Brain pericyte (primary cell): ENCODE measurements around the gene EOGT.

Source experiments
- DNase-seq: peaks from one replicate; pipeline ENCODE4 v3.0.0-alpha.2; 2012; ENCODE audit warnings: low read depth, low spot score

Gene EOGT

DNA sequence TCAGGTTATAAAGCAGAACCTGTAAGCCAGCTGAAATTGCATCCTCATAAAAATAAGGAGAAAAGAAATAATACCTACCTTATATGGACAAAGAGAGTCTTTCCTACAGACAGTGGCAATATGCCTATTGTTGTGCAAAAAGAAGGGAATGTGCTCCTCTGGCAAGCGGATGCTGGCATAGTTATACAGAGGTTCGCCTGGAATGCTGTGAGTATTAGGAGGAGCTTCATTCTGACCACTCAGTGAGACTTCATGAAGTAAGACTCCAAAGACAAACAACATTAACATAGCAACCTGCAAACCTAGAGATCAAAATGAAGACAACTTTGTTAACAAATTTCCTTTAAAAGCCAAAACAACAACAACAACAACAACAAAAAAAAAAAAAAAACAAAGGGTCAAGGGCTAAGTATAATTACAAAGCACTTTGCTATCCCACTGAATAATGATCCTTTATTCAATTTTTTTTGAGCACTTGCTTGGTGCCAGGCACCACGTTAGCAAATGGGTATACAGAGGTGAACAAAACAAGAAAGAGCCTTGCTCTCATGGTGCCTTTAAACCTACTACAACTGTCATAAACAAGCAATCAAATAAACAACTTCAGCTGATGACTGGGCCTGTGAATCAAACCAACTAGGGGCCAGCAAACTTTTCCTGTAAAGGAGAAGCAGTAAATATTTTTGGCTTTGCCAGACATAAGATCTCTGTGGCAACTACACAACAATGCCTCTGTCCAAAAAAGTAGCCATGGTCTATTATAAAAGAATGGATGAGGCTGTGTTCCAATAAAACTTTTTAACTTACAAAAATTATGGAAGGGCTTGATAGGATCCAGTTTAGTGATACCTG lies 3.7 kb downstream of the EOGT start:
- DNase-seq = no peak

DNA sequence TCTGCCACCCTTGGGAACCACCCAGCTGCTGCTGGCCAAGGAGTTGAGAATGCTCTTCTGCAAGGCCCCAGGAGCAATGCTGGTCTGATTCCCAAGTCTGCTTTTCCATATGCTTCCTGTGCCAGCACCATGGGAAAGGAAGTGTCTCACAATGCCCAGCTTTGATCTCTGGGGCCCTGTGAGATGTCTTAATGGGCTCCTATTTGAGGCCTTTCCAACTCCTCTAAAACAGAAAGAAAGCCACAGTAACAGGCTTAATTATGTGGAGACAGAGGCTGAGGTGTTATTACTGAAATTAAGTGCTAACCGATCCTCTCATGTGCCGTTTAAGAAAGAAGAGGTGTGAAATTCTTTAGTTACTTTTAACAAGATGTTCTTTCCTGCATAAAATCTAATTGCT lies 4.5 kb downstream of the EOGT start:
- no peak for DNase-seq

DNA sequence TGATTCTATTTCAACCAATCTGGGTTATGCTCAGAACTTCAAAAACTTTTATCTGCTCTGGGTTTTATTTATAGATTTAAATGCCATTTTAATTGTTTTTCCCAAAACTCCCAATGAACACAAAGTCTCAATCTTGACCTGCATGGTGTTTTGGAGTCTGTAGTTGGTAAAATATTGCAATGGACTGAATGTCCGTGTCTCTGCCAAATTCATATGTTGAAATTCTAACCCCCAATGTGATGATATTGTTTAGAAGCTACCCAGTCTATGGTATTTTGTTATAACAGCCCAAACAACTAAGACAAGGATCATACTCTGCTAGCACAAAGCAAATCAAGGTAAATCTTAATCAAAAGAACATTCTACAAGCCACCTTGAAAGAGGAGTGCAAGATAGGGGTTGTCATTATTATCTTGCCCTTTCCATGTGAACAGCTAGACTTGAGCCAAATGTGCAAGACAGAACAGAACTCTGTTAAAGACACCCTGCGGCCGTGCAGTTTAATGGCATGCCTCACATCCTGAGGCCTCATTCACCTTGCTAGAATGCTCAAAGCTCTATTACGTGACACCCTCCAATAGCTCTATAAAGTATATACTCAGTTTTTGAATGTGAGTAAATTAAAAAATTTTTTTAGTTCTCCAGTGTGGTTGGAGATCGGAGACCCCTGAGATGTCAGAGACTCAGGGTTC lies 7.5 kb downstream of the EOGT start:
- no peak for DNase-seq

DNA sequence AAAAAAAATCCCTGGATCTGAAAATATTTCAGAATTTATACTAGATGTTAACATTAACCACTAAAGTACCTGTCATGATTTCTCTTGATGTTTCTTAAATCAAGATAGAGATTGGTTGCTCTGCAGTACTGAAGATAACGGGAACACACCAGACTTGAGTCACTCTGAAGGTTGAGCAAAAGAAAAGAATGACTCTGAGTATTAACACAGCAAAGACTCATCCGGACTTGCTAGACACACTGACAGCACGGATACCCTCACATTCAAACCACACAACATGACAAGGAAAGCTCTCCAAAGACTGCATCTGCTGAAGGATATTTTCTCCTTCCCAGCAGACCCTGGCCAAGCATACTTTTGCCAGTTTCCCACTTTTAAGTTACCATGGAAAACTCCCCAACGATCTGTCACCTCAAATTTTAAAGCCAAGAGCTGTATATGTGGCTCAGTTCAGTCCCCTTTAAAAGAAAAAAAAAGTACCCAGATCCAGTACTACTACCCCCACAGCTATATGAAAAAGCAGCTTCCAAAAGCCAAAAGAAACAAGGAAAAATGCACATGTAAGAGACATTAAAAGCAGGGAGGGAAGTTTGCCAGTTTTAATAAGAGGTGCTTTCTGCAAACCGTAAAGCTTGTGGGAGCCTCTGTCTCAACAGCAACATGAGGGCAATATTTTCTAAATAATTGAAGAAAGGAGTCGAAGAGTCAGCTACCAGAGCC lies 8.3 kb downstream of the EOGT start:
- no peak for DNase-seq

DNA sequence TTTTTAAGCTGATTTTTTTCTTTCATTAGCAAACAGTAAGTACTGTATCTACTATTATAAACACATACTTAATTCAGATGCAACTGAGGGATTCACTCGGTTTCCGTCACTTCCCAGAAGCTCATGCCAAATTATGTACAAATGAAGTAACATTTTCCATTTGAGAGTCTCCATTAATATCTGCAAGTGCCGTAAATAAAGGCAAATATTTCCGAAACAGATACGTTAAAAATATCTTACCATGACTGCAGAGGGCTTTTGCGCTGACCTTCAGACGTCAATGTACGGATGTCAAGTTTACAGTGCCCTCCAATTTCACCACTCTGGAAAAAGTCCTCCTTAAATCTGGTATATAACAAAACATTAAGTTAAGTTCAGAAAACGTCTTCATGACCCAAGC lies 9.3 kb downstream of the EOGT start:
- DNase-seq = no peak

DNA sequence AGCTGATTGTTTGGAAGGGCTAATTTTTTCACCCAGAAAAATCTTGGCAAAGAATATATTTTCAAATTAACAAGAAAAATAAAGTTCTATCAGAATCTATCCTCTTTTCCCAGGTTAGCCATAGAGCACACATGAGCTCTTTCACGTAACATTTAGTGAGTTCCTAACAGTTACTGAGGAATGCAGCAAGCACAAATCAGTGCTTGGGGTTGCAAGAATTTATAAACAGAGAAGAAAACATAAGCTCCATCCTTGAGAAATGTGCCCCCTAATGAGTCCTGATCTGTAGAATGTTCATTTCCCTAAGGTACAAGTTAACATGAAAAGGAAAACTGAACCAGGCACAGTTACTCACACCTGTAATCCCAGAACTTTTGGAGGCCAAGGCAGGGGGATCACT lies 13.9 kb downstream of the EOGT start:
- no peak for DNase-seq

DNA sequence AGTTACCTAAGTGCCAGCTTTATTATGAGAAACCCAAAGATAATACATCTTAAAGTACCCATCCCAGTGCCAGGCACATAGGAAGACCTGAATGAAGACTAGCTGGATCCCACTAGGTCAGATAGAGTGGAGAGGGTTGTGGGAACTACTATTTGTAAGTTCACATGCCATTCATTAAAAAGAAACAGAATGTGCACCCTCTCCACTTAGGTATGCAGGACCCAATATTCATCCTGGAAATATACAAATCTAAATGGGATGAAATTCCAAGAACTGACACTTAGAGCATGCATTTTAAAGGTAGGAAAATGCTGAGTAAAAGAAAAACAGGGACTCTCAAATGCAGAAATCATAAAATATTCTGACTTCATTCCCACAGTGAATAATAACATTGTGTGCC lies 14.3 kb downstream of the EOGT start:
- DNase-seq = no peak

DNA sequence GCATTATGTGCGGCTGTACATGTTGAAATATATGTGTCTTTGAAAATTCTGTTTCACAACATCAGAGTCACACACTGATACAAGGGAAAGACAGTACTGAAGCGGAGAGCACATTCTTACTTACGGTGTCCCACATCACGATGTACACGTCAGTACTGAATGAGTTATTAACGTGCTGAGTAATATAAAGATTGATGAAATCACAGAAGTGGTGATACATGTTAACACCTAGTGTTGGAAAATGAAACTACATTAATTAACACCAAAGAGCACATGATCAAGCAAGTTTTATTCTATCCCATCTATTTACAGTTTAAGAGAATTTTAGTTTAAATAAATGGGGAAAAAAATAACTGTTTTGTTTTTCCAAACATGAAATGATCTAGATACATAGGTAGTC lies 15.6 kb downstream of the EOGT start:
- no peak for DNase-seq

DNA sequence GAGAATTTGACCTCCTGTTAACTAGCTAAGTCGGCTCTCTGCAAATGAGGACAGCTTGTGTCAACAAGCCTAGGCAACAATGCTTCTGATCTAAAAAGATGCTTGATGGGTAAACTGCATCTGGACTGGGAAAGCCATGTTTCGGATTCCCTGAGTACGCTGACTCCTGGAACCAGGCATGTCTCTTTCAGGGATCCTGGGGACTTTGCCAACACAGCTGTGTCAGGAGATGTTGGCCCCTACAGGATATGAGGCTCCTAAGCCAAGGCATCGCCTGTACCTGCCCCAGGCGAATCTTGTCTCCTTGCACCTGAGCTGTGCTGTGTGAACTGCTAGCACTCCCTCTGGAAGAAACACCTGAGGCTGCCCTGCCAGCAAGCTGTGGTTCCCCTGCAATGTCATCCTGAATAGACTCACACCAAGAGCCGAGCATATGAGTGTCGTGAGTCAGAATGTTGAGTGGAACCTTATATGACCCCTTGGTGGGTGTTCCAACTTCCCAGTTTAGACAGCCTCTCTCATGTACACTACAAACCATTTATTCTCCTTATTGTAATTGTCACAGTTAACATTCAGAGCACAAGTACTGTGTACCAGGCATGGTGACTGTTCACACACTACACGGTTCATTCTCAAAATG lies 17.0 kb downstream of the EOGT start:
- no peak for DNase-seq

DNA sequence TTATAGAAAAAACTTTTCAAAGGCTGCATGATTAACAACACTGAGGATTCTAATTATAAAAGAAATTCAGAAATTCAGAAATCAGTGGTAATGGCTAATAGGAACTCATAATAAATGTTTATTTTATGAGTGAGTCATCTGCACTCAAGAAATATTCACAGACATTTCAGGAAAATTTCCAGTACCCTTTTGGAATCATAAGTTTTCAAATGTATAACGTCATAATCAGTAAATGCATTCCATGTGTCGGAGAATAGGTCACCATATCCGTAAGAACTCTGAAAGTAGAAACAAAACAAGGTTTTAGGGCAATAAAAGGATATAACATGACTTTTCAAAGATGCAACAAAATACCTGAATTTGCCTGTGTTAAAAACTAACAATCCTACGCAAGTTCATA lies 24.7 kb downstream of the EOGT start:
- DNase-seq = peak; percentile 34

DNA sequence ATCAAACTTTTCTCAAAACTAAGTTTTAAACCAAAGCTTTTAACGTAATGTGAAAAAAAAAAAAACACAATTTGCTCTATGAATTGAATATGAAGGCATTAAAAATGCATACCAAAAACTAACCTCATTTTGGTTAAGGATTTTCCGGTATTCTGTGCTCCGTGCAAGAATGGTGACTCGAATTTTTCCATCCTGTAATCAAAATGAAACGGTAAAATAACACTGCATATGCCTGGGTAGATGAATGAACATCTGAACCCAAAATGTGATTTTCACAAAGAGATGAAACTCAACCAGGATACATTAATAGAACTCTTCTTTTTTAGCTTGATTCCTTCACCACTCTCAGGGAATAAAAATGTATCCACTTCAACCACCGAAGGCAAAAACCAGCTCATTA lies 26.2 kb downstream of the EOGT start:
- DNase-seq = no peak

DNA sequence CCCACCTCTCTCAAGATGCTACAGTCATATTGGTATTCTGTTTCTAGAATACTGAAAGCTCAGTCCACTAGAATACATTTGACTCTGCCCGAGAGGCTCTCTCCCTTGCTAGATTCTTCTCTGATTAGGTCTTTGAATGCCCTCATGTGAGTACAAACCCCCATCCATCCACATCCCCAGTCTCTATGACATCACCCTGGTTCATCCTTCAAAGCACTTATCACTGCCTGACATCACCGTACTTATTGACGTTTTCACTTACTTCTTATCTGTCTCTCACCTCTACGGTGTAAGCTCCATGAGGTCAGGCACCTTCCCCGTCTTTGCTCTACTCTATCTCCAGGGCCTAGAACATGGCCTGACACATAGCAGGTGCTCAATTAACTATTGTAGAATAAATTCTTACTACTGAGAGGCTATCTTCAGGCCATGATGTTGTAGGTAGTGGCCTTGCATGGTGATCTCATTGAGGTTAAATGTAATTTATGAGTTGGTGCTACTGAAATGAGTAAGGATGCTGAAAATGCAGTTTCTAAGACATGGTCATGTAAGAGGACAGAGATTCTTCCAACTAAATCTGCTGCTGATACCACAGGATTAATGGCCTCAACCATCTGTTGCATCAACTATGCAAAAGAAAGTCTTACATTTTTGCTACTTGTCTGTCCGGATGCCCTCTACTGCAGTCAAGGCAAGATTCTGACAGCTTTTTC lies 26.8 kb downstream of the EOGT start:
- DNase-seq = no peak

DNA sequence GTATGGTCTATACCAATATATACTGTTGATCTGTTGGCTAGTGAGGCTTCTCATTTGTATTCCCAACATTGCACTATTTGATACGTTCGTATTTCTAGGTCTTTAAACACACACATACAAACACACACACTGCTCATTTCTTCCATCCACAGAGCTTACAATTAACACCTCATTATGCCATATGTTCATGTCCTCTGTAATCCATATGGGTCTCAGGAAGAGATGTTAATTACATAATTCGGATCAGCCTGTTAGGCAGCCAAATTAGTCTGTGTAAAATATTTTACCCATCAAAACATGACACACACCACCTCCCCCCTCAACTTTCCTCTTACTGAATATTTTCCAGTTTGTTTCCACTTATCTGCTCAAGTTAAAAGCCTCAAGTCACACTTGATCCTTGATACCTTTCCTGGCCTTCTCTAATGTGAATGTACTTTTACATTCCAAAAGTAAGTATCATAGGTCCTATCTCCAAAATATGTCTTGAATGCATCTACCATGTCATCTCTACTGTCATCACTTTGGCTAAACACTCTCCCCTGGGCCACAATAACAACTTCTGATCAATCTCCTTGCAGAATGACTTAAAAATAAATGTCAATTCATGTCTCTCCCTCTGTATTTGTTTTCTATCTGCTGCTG lies 28.2 kb downstream of the EOGT start:
- DNase-seq = no peak

DNA sequence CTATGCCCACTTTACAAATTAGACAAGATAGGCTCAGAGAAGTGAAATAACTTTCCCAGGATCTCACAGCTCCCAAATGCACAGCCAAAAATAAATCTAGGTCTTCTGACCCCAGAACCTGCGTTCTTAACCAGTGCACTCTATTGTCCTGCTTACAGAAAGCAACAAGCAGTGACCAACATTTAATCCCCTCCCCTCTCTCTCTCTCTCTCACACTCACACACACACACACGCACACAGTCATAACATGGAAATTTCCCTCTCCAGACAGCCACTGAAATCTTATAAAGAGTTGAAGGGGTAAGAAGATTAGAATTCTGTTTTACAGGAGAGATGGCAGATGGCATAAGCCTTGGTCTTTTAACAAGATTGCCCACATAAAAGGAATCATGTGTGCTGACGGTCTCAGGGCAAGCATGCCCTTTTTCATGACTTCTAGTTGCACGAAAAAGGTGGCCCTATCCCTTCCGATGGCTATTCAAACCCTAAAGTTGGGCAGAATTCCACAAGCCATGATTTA lies 29.4 kb downstream of the EOGT start:
- DNase-seq = no peak

DNA sequence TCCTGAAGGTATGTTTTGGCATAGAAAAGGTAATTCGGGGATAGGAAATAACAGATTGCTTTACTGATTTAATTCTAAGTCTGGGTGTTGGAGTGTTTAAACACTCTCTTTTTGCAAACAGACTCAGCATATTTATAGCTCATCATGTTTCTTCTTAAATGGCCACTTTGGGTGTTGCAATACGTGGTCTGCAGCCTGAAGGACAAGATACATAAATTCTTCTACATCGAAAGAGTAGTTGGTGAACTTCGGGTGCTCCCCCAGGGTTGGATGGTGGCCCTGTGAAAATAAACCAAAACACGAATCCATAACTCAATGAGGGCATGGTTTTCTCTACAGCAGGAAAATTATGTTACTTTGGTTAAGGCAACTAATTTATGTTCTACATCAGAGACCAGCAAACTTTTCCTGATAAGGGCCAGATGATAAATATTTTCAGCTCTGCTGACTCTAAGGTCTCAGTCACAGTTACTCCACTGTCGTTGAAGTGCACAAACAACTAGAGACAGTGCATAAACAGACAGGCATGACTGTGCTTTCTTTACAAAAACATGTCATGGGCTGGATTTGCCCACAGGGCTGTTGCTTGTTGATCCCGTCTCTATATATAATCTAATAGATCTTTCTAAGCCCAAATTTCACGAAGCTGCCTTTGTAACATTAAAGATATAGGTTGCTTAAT lies 35.9 kb downstream of the EOGT start:
- DNase-seq = no peak

DNA sequence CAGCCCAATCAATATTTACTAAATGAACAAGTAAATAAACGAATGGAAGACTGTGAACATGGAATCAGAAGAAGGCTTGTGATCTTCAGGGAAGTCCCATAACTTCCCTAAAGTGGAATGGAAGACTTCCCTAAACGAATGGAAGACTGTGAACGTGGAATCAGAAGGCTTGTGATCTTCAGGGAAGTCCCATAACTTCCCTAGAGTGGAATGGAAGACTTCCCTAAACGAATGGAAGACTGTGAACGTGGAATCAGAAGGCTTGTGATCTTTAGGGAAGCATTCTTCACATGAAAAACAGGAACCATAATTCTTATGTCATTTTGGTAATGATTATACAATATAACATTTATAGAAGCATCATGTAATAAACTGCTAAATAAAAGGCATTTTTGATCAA lies 38.8 kb downstream of the EOGT start:
- no peak for DNase-seq

DNA sequence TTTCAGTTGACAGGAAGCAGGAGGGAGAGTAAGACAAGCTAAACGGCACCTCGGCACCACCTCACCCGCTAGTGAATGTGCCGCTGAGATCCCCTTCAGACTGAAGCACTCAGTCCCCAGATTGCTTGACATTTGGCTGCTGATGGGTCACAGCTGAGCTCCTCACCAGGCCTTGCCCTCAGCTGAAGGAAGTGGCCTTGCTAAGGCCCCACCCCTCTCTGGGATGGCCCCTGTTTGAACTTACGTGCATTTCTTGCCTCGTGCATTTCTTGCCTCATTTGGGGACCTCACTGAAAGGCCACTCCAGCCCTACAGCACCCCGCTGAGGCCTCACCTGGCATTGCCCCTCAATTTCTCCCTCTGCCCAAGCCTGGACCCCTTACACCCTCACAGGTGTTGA lies 39.8 kb downstream of the EOGT start:
- no peak for DNase-seq

DNA sequence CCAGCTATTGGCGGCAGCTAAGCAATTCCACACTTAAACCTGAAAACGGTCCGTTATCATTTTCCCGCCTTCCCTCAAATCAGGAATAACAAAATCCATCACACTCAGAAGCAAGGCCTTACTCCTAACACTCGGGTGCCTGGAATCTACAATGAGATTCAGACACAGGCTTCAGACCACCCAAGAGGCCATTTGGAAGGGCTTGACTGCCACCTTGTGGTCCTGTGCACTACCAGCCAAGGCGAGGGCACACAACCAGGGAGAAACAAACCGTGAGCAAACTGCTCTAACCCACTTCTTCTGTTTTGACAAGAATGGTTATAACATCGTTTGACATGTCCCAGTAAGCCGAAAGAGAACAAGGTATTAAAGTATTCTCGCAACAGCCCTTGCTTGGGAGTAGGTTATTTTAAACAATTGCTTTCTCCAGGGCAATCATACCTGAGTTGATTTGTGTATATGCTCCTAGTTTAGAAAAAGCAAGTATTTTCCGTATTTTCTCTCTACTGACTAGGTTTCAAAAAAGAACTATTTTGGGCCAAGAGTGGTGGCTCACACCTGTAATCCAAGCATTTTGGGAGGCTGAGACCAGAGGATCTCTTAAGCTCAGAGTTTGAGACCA lies 41.0 kb downstream of the EOGT start:
- DNase-seq = peak; percentile 32

DNA sequence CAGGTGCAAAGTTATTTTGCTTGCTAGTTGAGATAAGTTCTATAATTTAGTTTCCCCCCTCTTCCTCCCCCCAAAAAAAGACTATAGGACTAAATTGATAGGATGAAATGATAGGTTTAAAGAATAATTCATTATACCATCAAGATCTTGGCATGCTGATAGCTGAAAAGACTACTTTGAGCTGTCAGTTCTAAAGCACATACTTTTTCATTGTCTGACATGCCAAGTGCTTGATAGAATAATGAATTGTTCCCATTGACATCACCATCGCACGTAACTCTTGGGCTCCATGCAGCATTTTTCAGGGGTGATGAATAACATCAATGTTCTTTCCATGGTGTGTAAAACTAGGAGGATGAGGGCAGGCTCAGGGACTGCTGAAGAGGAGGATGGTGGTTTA lies 48.8 kb downstream of the EOGT start:
- no peak for DNase-seq

DNA sequence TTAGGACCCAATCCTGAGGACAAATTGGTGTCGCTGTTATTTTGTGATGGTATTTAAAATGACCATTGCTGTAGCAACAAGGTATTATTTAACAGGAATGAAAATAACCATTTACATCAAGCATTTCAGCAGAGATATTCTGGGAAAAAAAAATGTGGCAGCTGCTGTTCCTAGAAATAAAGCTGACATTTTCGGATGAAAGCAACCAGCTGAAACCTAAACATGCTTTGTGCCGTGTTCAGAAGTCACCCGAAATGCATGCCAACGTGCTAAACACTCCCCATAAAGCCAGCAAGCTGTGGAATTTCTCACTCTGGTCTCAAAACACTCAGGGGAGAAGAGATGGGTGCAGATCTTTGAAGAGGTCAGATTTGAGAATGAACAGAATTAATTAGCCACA lies 49.6 kb downstream of the EOGT start:
- no peak for DNase-seq
